ENCODE measurements around the gene C5. TPM values are rescaled to one million over a fixed set of nuclear protein-coding genes. Genes with fewer than 3 reads are reported as not detected.

Gene C5
- total RNA-seq, 2 donors from 2014 or later, result 59.5 to 96.6 TPM

GRCh38 chr9:121053544-121053943, 3.5 kb upstream of the C5 start:
- DNase-seq, result peak; percentile 39
- no peaks in the 10 kb centered on the region for H3K36me3 Mint-ChIP-seq (ENCODE audit: low read depth)
- H3K4me1 ChIP-seq (ENCODE audit: control insufficient read depth, insufficient read depth, low read length), result peaks cover 22% of the 10 kb centered on the region
- H3K4me3 Mint-ChIP-seq, result no peak overlapping the region
- H3K27ac Mint-ChIP-seq, result peak overlapping the region; percentile 24
- peaks cover 3% of the 10 kb centered on the region for H3K9me3 ChIP-seq (ENCODE audit: control insufficient read depth, low read length)
- no peak for TF ChIP-seq CTCF (conservative IDR thresholded peaks at IDR 0.05)
- no peaks in the 10 kb centered on the region for H3K27me3 Mint-ChIP-seq (ENCODE audit: insufficient read depth)
- H3K9ac ChIP-seq (ENCODE audit: extremely low read depth, low read length, poor library complexity, severe bottlenecking), result no peak overlapping the region
- no peak overlapping the region for H3K27ac ChIP-seq (ENCODE audit: low read depth, low read length)
- H3K27me3 ChIP-seq (ENCODE audit: control insufficient read depth, insufficient read depth, low read length, poor library complexity, severe bottlenecking), result no peaks in the 10 kb centered on the region
- 73 to 92% methylated on average over 2 to 3 of the region's 4 CpGs for WGBS, 2 experiments (ENCODE audit: insufficient coverage in 1 of 2, insufficient read length in 1 of 2)
- peaks cover 63% of the 10 kb centered on the region for H3K4me1 Mint-ChIP-seq
- H3K4me3 ChIP-seq (ENCODE audit: low read length), result no peak overlapping the region
- no peaks in the 10 kb centered on the region for H3K9me3 Mint-ChIP-seq
- no peaks in the 10 kb centered on the region for H3K36me3 ChIP-seq (ENCODE audit: control insufficient read depth, insufficient read depth, low read length)

GRCh38 chr9:121048618-121049017, 1.5 kb downstream of the C5 start:
- H3K4me1 ChIP-seq (ENCODE audit: control insufficient read depth, insufficient read depth, low read length), result peaks cover 21% of the 10 kb centered on the region
- H3K4me3 ChIP-seq (ENCODE audit: low read length), result peak overlapping the region; percentile 82
- no peaks in the 10 kb centered on the region for H3K9me3 ChIP-seq (ENCODE audit: control insufficient read depth, low read length)
- peak overlapping the region; percentile 52 for H3K4me3 Mint-ChIP-seq
- peaks cover 3% of the 10 kb centered on the region for H3K36me3 ChIP-seq (ENCODE audit: control insufficient read depth, insufficient read depth, low read length)
- TF ChIP-seq CTCF (conservative IDR thresholded peaks at IDR 0.05), result no peak
- H3K27me3 ChIP-seq (ENCODE audit: control insufficient read depth, insufficient read depth, low read length, poor library complexity, severe bottlenecking), result no peaks in the 10 kb centered on the region
- no peak overlapping the region for H3K27ac Mint-ChIP-seq
- H3K9me3 Mint-ChIP-seq, result no peaks in the 10 kb centered on the region
- H3K27me3 Mint-ChIP-seq (ENCODE audit: insufficient read depth), result peaks cover 2% of the 10 kb centered on the region
- peaks cover 36% of the 10 kb centered on the region for H3K4me1 Mint-ChIP-seq
- peaks cover 12% of the 10 kb centered on the region for H3K36me3 Mint-ChIP-seq (ENCODE audit: low read depth)
- H3K9ac ChIP-seq (ENCODE audit: extremely low read depth, low read length, poor library complexity, severe bottlenecking), result no peak overlapping the region
- no peak for DNase-seq
- no peak overlapping the region for H3K27ac ChIP-seq (ENCODE audit: low read depth, low read length)

- Mint-ChIP-seq H3K27me3 (ENCODE audit: insufficient read depth) (peaks cover 2% of the 10 kb centered on the region), H3K27ac (no peak overlapping the region), H3K4me1 (peaks cover 32% of the 10 kb centered on the region), H3K9me3 (no peaks in the 10 kb centered on the region), H3K36me3 (ENCODE audit: low read depth) (peaks cover 15% of the 10 kb centered on the region), H3K4me3 (peak overlapping the region; percentile 52)
- peak overlapping the region; percentile 82 for H3K4me3 ChIP-seq (ENCODE audit: low read length)
- no peak overlapping the region for H3K27ac ChIP-seq (ENCODE audit: low read depth, low read length)
- no peak overlapping the region for H3K9ac ChIP-seq (ENCODE audit: extremely low read depth, low read length, poor library complexity, severe bottlenecking)
- no peaks in the 10 kb centered on the region for H3K9me3 ChIP-seq (ENCODE audit: control insufficient read depth, low read length)
- no peak for TF ChIP-seq CTCF (conservative IDR thresholded peaks at IDR 0.05)
- WGBS, 2 experiments (ENCODE audit: insufficient coverage in 1 of 2, insufficient read length in 1 of 2), result 98 to 100% methylated on average over 2 of the region's 2 CpGs
- DNase-seq, result peak; percentile 40
- peaks cover 3% of the 10 kb centered on the region for H3K36me3 ChIP-seq (ENCODE audit: control insufficient read depth, insufficient read depth, low read length)
- H3K4me1 ChIP-seq (ENCODE audit: control insufficient read depth, insufficient read depth, low read length), result peaks cover 18% of the 10 kb centered on the region
- H3K27me3 ChIP-seq (ENCODE audit: control insufficient read depth, insufficient read depth, low read length, poor library complexity, severe bottlenecking), result no peaks in the 10 kb centered on the region
Observed at GRCh38 chr9:121048175-121048574, 1.9 kb downstream of the C5 start.

Data from endodermal cell (in vitro differentiated cells).